ENCODE measurements around the gene RPS18. TPM values are rescaled to one million over a fixed set of nuclear protein-coding genes. Genes with fewer than 3 reads are reported as not detected.

RPS18 gene
- total and polyA plus RNA-seq, 2 experiments from 2014 or later, result 1,924 to 2,521 TPM

DNA sequence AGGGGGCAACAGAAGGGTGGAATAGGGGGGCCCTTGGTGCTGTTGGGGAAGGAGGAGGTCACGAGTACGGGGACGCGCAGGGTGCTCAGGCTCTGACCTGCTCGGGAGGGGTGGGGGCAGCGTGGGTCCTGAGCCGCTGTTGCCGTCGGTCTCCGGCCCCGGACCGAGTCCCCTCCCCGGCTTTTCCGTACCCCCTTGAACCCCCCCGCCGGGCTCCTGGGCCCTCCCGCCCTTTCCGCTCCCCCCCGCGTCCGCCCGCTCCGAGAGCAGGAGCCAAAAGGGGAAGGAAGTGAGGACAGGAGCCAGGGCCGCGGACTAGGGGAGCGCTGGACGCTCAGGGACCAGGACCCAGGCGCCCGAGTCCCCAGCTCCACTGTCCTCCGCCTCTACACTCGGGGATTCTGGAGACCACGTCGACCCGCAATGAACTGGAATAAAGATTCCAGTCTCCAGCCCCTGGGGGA, 26.9 kb downstream of the RPS18 start, which contains the start of gene RGL2:
RGL2 (minus strand) TSS at position 170 of the 464 bp plus-strand sequence. CDS start 332 bp downstream, outside the sequence.
- Histone ChIP-seq H3K79me2 (ENCODE audit: insufficient read depth) (peaks cover 36% of the 10 kb centered on the region), H3K4me2 (ENCODE audit: unreplicated experiment) (peak within 1 kb of the TSS; percentile 92), H3K36me3 (ENCODE audit: low read depth) (peaks cover 6% of the 10 kb centered on the region; the same call in 1 of the 2 replicates), H3K9me2 (ENCODE audit: insufficient read depth) (no peaks in the 10 kb centered on the region), H3K27me3 (replicated peaks; ENCODE audit: insufficient read depth) (no peaks in the 10 kb centered on the region), H4K20me1 (ENCODE audit: insufficient read depth) (no peaks in the 10 kb centered on the region), H3K27ac (peak within 1 kb of the TSS; percentile 97), H3F3A (ENCODE audit: insufficient read depth) (peaks cover 13% of the 10 kb centered on the region), H3K4me3 (peak within 1 kb of the TSS; percentile 96), H3K9ac (peak within 1 kb of the TSS; percentile 95), H3K9me3 (ENCODE audit: low read depth) (no peaks in the 10 kb centered on the region), H2AFZ (peak within 1 kb of the TSS; percentile 80), H3K4me1 (ENCODE audit: insufficient read depth) (peaks cover 10% of the 10 kb centered on the region; the same call in 1 of the 2 replicates)
- no peak for TF ChIP-seq EZH2phosphoT487 (IDR thresholded peaks at IDR 0.05; ENCODE audit: insufficient read depth, low read depth)
- no peak for TF ChIP-seq EZH2 (IDR thresholded peaks at IDR 0.05; ENCODE audit: insufficient read depth, poor library complexity, severe bottlenecking)
- WGBS, 2 experiments (ENCODE audit: low coverage in 1 of 2, low lambda C conversion rate in 2 of 2, missing lambda C conversion rate in 2 of 2), result 2 to 3% methylated on average over 11 to 30 of the region's 34 CpGs
- in situ Hi-C loops (cut with MboI), result no loop called here
- DNase-seq, result peak; percentile 79

DNA sequence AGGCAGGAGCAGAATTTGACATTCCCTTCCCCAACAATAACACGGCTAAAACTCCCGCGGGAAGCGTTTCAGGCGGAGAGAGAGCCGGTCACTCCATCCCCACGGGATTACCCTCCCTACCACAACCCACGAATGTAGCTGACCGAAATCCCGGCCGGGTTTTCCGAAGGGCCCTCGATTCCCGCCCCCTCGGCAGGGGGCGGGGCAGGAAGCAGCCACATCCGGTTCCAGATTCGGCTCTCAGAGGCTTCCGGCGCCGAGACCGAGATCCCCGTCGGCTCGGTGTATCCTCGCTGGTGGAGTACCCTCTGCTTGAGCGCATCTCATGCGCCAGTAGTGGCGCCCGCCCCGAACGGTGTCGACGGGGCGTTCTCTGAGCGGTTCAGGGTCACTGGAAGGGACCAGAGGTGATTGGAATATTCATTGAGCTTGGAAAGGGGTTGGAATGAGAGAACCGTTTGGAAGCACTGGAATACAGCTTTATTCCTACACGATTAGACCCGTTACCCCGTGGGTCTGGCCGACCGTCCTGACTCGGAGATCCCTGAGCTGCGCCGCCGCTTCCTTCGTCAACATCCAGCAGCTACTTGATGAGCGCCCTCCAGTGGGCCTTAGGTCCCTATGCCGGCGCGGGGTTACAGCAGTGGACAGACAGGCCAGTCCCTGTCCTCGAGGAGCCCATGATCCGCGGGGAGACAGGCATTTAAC, 27.5 kb downstream of the RPS18 start:
- H3K4me2 ChIP-seq (ENCODE audit: unreplicated experiment), result peak overlapping the region; percentile 92
- H3K27me3 ChIP-seq (replicated peaks; ENCODE audit: insufficient read depth), result no peaks in the 10 kb centered on the region
- H3K9me2 ChIP-seq (ENCODE audit: insufficient read depth), result no peaks in the 10 kb centered on the region
- DNase-seq, result peak; percentile 98
- H3K9ac ChIP-seq, result peak overlapping the region; percentile 95
- peak overlapping the region; percentile 80 for H2AFZ ChIP-seq
- no peaks in the 10 kb centered on the region for H3K9me3 ChIP-seq (ENCODE audit: low read depth)
- peak overlapping the region; percentile 96 for H3K4me3 ChIP-seq
- peaks cover 42% of the 10 kb centered on the region for H3K79me2 ChIP-seq (ENCODE audit: insufficient read depth)
- peaks cover 13% of the 10 kb centered on the region for H3F3A ChIP-seq (ENCODE audit: insufficient read depth)
- H3K4me1 ChIP-seq (ENCODE audit: insufficient read depth), result peaks cover 10% of the 10 kb centered on the region; the same call in 1 of the 2 replicates
- peak overlapping the region; percentile 97 for H3K27ac ChIP-seq
- TF ChIP-seq EZH2phosphoT487 (IDR thresholded peaks at IDR 0.05; ENCODE audit: insufficient read depth, low read depth) (no peak), EZH2 (IDR thresholded peaks at IDR 0.05; ENCODE audit: insufficient read depth, poor library complexity, severe bottlenecking) (no peak)
- peaks cover 6% of the 10 kb centered on the region; the same call in 1 of the 2 replicates for H3K36me3 ChIP-seq (ENCODE audit: low read depth)
- WGBS, 2 experiments (ENCODE audit: low coverage in 1 of 2, low lambda C conversion rate in 2 of 2, missing lambda C conversion rate in 2 of 2), result 1% methylated on average over 54 of the region's 54 CpGs
- in situ Hi-C loops (cut with MboI), result no loop called here
- no peaks in the 10 kb centered on the region for H4K20me1 ChIP-seq (ENCODE audit: insufficient read depth)

DNA sequence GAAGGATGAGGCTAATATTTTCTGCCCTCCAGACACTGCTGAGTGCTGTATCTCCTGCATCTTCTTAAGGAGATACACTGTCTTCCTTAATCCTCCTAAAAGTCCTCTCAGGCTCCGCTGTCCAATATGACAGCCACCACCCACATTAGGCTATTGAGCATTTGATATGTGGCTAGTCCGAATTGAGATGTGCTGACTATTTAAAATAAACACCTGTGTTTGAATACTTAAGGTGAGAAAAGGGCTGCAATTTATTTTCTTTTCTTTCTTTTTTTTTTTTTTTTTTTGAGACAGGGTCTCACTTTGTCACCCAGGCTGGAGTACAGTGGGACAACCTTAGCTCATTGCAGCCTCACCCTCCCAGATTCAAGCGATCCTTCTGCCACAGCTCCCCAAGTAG, 30.0 kb downstream of the RPS18 start:
- Histone ChIP-seq H3K36me3 (ENCODE audit: low read depth) (peaks cover 6% of the 10 kb centered on the region; the same call in 1 of the 2 replicates), H3K27me3 (replicated peaks; ENCODE audit: insufficient read depth) (no peaks in the 10 kb centered on the region), H3K27ac (peak overlapping the region; percentile 97; the same call in 1 of the 2 replicates)

DNA sequence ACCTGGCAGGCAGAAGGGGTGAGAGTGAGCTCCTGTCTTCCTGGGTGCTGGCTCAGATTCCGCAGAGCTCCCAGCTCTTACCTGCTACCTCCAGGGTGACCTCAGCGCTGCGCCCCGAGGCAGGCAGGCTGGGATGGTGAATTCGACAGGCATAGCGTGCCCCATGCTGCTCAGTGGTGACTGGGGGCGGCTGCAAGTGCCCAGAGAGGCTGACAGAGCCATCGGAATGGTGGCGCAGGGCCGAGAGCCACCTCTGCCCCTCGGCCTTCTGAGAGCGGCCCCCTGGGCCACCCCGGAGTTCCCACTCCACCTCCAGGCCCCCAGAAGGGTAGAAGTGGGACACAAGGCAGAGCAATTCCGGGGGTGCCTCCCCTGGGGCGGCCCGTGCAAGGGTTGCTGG, 32.3 kb downstream of the RPS18 start:
- Histone ChIP-seq H3K27me3 (replicated peaks; ENCODE audit: insufficient read depth) (no peaks in the 10 kb centered on the region), H3K4me1 (ENCODE audit: insufficient read depth) (peaks cover 10% of the 10 kb centered on the region; the same call in 1 of the 2 replicates), H4K20me1 (ENCODE audit: insufficient read depth) (no peaks in the 10 kb centered on the region; the same call in 1 of the 2 replicates), H3K79me2 (ENCODE audit: insufficient read depth) (peaks cover 90% of the 10 kb centered on the region), H3K9ac (no peak overlapping the region), H3K9me3 (ENCODE audit: low read depth) (no peaks in the 10 kb centered on the region), H3K9me2 (ENCODE audit: insufficient read depth) (no peaks in the 10 kb centered on the region), H3K4me3 (no peak overlapping the region), H2AFZ (no peak overlapping the region), H3K27ac (no peak overlapping the region), H3K4me2 (ENCODE audit: unreplicated experiment) (no peak overlapping the region), H3K36me3 (ENCODE audit: low read depth) (peaks cover 15% of the 10 kb centered on the region), H3F3A (ENCODE audit: insufficient read depth) (peaks cover 13% of the 10 kb centered on the region)
- 84 to 85% methylated on average over 15 to 16 of the region's 16 CpGs for WGBS, 2 experiments (ENCODE audit: low coverage in 1 of 2, low lambda C conversion rate in 2 of 2, missing lambda C conversion rate in 2 of 2)
- in situ Hi-C loops (cut with MboI), result no loop called here
- no peak for DNase-seq
- TF ChIP-seq EZH2phosphoT487 (IDR thresholded peaks at IDR 0.05; ENCODE audit: insufficient read depth, low read depth), result no peak
- no peak for TF ChIP-seq EZH2 (IDR thresholded peaks at IDR 0.05; ENCODE audit: insufficient read depth, poor library complexity, severe bottlenecking)

More for the DNA sequence above, 30.0 kb downstream of the RPS18 start:
- Histone ChIP-seq H3K4me2 (ENCODE audit: unreplicated experiment) (no peak overlapping the region), H3K9me3 (ENCODE audit: low read depth) (no peaks in the 10 kb centered on the region), H3K4me1 (ENCODE audit: insufficient read depth) (peaks cover 10% of the 10 kb centered on the region; the same call in 1 of the 2 replicates), H2AFZ (no peak overlapping the region), H3F3A (ENCODE audit: insufficient read depth) (peaks cover 13% of the 10 kb centered on the region), H3K9ac (peak overlapping the region; percentile 29; the same call in 1 of the 2 replicates), H3K9me2 (ENCODE audit: insufficient read depth) (no peaks in the 10 kb centered on the region), H4K20me1 (ENCODE audit: insufficient read depth) (no peaks in the 10 kb centered on the region), H3K4me3 (no peak overlapping the region), H3K79me2 (ENCODE audit: insufficient read depth) (peaks cover 67% of the 10 kb centered on the region)
- TF ChIP-seq EZH2phosphoT487 (IDR thresholded peaks at IDR 0.05; ENCODE audit: insufficient read depth, low read depth), result no peak
- TF ChIP-seq EZH2 (IDR thresholded peaks at IDR 0.05; ENCODE audit: insufficient read depth, poor library complexity, severe bottlenecking), result no peak
- no peak for DNase-seq
- WGBS, 2 experiments (ENCODE audit: low coverage in 1 of 2, low lambda C conversion rate in 2 of 2, missing lambda C conversion rate in 2 of 2), result 67 to 75% methylated on average over 3 of the region's 3 CpGs
- in situ Hi-C loops (cut with MboI), result no loop called here
